OCI-M1 (cell line): ENCODE results near the gene KRTAP5-4.
A peak's percentile ranks its signal among the peaks of the same experiment; 100 is the strongest.
"Not testable (repeated sequence)": the region's sequence is repeated elsewhere in the genome, so short reads cannot be mapped to it uniquely, and the experiment has no call there.

Experiments used
- DNase-seq: peaks from one replicate; lab custom pipeline; 2025; lab: John Stamatoyannopoulos, UW

KRTAP5-4 gene

DNA sequence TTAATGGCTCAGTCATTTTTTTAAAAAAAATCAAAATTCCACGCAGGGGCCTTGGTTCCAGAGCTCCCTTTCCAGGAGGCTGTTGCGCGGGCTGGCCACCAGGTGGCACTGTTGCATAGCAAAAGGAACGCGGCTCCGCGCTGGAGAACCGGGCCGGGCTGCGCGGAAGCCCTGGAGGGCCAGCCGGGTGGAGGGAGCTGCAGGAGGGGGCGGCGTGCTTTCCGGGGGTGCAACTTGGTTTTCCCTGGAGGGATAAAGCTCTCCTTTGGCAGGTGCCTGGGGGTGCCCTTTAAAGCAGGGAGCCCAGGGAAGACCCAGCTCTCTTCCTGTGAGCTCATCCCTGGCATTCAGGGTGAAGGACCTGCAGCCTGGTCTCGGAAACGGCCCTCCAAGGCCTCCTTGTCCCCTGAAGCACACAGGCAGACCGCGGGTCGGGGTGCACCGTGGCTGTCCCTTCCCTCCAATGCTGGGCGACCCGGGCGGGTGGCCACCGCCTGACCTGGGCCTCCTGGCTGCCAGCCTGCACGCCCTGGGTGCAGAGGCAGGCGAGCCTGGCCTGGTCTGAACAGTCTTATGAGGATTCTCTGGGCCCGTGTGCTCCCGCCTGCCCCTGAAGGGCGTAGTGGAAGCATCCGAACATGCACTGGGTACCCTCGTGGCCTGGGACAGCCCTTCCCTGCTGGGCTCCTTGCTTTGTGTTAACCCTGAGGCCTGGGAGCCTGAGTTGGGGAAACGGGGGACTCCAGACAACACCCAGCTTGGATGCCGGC, 31.0 kb upstream of the KRTAP5-4 start:
- DNase-seq: peak; percentile 75

DNA sequence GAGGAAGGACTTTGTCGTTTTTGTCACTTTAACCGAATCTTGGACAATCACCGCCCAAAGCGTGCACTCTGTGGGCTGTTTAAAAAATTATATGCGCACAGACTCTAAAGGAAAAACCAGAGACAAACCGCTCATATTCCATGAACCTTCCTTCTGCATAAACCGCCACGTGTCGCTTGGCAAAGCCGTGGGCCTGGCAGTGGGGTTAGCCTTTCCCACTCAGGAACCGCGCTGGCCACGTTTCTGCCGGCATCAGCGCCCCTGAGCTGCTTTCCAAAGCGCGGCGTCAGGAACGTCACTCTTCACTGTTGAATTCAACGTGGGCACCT, 30.5 kb upstream of the KRTAP5-4 start:
- no peak for DNase-seq

DNA sequence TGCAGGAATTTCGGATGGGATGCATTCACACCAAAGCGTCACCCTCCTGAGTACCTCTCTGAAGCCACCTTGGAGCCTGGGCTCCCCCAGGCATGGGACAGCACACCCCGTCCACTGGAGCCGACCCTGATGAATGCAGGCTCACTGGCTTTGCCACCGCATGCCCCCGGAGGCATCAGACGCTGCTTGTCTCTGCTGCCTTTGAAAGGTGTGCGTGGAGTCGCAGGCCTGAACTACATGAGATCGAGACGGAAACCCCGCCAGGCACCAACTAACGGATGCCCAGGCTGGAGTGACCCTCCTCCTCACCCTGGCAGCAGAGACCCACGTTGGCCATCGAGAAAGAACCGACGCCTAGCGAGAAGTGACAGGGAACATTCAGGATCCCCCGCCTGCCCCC, 30.1 kb upstream of the KRTAP5-4 start:
- no peak for DNase-seq

DNA sequence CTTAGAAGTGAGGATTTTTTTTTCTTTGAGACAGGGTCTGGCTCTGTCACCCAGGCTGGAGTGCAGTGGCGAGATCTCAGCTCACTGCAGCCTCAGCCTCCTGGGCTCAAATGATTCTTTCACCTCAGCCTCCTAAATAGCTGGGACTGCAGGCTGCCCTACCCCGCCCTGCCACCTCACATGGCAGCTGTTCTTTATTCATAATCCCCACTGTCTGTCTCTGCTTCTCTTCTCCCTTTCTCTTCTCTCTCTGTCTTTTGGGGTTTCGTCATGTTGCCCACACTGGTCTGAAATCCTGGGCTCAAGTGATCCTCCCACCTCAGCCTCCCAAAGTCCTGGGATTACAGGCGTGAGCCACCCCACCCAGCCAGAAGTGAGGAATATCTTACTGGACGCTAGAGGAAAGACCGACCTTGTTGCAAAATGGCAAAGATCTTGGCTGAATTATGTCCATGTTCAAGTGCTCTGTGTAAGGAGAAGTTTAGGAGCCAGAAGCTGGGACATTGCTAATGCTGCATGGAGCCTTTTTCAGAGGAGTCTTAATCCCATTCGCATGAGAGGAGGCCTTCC, 29.6 kb upstream of the KRTAP5-4 start:
- DNase-seq: no peak

DNA sequence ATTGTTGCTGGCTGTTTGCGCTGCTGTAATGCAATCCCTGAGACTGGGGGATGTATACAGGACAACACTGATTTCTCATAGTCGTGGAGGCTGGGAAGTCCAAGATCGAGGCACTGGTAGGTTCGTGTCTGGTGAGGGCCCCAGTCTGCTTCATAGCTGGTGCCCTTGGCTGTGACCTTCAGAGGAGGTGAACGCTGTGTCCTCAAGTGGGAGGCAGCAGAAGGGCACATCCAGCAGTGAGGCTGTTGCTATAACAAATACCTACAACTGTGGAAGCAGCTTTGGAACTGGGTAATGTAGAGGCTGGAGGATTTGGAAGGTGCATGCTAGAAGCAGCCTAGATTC, 29.0 kb upstream of the KRTAP5-4 start:
- DNase-seq: no peak

DNA sequence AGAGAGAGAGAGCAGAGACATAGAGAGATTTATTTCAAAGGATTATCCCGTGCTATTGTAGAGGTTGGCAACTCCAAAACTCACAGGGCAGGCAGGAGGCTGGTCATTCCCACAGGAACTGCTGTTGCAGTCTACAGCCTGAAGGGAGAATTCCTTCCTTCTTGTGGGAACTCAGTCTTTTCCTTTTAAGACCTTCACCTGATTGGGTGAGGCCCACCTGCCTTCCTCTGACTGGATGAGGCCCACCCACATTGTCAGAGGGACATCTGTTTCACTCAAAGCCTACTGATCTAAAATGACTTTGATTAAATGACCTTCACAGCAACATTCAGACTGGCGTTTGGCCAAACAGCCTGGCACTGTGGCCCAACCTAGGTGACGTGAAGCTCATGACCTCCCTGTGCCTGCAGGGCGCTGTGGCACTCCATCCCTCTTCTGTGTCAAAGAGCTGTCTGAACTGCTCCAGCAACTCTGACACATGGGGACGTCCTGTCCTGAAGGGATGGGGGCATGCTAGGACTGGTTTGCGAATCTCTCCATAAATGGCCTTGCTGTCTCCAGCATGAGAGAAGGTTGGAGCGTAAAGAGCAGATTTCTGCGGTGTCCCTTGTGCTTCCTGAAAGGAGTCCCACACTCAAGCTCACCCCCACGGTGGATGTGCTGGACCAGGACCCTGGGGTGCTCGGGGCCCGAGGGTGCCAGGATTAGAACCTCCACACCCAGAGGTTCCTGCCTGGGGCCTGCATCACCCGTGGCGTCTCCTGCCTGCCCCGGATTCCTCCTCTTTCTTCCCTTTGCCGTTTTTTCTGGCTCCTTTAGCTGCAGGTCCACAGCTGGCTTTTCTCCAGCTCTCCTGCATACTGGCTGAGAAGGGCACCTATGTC, 28.3 kb upstream of the KRTAP5-4 start:
- DNase-seq: no peak

DNA sequence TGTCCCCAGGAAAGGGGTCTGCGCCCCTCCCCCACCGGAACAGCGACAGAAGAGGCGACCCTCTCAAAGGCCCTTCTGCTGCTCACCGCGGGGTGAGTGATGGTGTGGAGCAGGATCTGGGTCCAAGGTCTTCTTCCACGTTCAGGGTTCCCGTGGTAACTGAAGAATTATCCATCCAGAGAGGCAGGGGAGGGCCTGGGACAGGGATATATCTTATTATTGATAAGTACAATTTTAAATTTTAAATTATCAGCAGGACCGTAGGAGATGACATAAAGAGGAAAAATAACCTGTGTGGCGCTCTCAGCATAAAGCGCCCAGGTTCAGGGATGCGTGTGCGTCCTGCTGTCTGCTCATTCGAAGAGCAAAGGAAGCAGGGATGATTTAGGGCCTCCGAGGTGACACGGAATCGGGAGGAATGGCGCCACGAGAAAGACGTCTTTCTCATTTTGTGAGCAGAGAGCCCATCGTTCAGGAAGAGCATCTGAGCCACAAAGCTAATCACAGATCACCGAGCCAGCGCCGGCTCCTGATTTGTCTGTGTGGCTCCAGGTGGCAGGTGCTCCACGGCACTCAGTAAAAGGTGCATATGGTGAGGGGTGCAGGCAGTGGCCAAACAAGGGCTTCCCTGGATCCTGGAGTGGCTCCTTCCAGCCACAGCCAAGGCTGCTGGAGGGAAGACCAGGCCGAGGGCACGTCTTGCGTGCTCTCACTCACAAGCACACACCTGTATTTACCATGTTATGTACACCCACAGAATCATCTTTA, 26.9 kb upstream of the KRTAP5-4 start:
- no peak for DNase-seq

DNA sequence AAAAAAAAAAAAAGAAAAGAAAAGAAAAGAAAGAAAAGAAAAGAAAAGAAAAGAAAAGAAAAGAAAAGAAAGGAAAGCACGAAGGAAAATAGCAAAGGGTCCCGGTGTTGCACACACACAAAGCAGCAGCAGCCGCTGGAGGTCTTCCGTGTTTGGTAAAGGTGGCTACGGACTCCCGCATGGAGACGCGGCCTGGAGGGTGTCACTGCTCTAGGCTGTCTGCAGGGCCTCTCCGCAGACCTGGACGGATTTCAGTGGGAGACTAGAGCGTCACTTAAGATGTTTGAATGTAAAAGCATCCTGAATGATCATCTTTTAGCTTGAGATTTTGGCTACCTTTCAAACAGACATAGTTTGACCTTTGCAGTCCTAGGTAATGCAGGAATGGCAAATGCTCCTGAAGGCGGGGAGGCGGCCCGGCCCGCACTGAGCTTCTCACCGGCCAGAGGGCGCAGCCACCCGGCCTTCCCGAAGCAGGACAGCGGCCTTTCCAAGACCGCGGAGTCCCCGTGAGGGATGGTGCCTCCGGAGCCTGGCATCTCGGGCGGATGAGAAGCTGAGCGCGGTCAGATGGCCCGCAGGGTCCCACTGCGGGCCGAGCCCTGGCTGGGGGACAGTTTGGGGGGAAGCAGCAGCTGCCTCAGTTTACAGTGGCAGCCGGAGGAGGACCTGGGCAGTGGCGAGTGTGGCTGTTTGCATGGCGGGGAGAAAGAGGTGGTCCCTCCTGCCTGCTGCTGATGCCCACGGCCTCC, 26.1 kb upstream of the KRTAP5-4 start:
- no peak for DNase-seq

DNA sequence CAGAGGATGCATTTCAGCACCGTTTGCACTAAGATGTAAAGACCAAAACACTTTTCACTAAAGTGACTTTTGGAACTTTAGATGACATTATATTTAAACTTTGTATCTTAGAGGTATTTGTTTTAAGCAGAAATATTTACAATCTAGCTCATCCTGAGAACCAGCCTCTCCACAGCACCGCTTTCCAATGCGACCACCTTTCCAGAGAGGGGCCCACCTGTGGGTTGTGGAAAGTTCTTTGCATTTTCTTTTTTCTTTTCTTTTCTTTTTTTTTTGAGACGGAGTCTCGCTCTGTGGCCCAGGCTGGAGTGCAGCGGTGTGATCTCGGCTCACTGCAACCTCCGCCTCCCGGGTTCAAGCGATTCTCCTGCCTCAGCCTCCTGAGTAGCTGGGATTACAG, 24.6 kb upstream of the KRTAP5-4 start:
- not testable (repeated sequence) for DNase-seq

DNA sequence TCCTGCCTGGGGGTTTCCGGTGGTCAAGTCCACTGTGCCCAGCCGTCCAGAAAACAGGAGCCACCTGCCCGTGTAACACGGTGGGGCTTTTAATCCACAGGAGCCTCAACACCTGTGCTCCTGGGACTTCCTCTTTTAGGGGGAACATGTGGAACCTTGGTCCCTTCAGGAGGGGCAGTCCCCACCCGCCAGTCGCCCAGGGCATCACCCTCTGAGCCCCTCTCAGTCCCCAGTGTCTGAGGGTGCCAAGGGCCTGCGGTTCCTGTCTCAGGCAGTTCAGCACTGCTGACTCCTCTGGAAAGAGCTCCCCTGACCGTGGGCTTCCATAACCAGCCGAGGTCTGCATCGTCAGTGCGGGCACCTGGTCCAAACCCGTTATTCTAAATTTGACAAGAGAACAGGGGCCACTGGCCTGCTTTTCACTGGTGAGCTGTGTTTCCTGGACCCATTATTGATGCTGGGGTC, 23.5 kb upstream of the KRTAP5-4 start:
- no peak for DNase-seq

DNA sequence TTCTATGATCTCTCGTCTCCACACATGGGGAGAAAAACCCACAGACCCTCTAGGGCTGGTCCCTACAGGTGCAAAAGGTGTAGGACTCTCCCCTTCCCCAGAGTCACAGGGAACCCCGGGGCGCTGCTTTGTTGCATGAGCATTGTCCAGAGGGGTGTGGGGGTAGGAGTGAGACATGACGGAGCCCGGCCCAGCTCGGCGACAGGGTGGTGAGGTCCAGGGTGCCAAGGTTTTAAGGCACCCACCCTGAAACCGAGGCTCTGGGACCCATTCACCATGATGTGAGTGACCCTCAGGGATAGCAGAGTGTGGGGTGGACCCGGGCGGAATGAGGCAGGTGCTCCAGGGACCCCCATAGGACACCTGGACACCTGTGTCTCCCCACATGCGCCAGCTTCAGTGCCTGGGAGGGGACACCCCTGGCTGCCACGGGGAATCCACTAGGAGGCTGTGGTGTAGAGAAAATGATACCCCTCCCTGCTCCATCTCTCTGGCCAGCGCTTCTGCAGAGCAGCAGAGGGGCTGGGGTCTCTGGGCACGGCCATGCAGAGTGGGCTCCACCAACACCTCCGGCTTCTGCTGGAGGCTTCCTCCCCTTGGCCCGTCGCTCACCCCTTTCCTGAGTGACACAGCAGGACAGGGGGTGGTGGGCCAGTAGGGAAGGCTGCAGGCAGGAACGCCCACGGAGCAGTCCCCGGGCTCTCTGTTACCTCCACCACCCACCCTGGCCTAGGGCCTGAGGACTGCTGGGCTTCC, 22.8 kb upstream of the KRTAP5-4 start:
- DNase-seq: no peak

DNA sequence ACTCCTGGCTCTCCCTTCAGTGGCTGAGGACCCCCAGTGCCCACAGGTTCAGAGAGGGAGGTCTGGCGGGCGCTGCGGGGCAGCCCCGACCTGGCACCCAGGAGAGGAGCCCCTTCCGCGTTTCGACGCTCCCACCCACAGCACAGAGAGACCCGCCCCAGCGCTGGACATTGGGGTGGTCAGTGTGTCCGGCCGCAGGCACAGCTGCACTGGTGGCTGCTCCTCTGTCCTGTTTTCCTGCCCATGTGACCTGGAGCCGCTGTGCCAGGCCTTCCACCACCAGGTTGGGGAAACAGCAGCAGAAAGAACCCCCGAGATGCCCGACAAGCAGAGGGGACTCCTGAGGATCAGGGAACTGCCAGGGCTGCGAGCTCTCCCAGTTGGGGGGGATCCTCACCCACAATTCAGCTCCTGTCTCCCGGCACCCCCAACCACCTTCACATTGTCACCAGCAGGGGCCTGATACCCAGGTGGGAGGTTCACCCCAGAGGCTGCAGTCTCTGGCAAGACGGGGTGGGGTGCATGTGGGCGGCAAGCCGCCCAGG, 21.3 kb upstream of the KRTAP5-4 start:
- DNase-seq: no peak

DNA sequence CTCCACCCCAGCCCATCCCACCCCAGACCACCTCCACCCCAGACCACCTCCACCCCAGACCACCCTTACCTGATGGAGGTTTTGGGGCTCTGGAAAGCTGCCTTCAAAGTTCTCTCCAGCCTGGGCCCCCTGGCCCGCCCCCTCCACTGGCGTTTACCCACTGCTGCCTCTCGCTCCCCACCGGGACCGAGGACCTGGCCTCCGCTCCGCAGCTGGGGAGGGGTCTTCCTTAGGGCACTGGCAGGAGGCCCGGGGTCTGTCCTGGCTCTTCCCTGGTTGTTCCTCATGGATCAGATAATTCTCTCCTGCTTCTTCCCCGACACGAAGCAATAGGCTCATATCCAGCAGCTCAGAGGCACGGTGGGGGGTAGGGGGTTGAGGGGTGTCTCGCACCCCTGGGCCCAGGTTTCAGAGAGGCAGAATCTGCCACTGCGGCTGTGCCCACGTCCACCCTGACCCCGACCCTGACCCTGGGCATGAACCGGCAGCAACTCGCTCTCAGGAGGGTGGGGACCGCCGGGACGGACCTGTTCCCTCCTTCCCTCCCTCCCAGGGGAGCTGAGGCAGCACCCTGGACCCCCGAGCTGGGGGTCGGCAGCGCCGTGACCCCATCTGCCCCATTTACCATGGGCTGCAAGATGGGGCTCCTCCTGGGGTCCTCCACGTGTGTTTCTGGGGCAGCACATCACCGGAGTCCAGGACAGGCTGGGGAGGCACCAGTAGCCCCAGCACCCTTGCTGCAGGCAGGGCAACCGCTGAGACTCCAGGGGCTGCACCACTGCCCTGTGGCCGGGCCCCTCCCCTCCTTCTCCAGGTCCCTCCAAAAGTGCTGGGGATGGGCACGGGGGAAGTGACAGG, 20.6 kb upstream of the KRTAP5-4 start:
- DNase-seq: no peak

DNA sequence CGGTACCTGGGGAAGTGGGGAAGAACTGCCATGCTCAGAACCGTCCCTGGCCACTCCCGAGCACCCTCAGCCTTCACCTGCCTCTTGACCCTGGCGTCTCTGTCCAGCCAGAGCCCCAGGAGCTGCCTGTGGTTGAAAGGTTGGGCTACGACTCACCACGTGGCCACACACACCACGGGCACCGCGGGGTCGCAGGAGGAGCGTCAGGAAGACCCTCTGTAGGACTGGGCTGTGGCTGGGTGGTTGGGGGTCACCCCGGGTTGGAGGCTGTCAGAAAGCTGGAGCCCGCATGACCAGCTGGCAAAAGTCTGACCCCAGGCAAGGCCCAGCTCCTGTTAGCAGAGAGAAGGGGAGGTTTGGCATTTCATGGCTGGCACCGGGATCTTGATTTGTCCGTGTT, 19.2 kb upstream of the KRTAP5-4 start:
- no peak for DNase-seq

DNA sequence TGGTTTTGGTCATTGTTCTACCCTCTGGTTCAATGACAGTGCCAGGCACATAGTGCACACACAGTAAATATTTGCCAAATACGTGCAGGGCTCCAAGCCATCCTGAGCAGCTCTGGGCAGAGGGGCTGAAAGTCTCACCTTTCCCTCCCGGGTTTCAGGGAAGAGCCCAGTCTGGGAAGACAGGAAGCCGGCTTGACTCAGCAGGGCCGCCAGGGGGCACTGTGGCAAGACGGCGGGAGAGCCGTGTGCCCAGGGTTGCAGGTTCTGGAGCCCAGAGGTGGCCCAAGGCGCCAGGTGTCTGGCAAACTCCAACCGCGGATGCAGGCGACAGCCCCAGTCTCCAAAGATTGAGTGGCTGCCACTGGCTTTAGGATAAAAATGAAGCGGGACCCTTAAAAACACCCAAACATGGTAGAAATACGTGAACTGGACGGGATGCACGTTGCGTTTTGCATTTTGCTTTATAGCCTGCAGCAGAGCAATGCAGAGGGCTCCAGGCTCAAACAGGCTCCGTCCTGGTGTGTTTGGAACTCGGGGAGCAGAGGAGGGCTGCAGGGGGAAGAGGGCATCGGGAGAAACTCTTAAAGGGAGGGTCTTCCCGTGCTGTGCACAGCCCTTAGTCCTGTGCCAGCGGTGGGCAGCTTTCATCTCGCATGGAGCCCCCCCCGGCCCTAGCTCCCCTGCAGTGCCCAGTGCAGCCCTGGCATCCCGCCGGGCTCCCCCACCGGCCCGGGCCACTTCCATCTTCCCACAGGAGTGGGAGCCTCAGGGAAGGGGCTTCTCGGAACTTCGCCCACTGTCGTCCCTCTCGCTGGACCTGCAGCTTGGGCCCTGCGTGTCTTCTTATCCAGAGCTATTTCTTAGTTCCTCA, 18.4 kb upstream of the KRTAP5-4 start:
- peak; percentile 41 for DNase-seq

DNA sequence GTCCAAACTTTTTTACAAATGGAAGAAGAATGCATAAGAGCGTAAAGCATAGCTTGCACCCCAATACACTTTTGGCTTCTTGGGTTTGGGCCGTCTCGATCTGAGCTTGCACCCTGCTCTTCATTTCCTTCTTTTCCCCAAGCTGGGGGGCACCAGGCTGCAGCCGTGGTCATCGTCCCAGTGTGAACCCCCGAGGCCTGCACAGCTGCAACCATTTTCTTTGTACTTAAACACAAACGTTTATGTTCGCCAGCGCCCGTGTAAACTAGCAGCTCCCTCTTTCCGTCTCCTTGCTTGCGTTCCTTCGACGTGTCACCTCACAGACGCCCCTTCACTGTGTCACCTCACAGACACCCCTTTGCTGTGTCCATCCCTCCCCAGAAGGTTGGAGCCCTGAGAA, 17.7 kb upstream of the KRTAP5-4 start:
- DNase-seq: no peak

DNA sequence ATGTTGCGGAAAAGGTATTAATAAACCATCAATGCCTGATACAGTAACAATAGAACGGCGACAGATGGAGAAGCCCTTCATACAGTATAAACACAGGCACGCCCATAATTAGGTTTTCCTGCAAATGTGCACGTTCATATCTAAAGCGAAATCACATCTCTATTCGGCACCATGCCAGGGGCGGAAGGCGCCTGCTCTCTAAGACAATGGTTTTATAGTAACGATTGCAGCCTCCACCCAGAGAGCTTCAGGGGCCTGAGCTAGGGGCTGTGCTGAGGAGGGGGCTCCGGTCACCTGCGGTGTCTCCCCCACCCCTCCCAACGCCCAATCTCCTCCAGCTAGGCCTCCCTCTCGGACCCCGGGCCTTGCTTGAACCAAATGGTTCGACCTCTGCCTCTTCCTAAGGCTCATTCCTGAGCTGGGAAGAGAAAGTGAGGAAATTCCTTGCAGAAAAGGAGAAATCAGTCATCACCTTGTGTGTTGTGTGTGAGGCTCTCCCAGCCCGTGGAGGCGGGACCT, 17.2 kb upstream of the KRTAP5-4 start:
- DNase-seq: peak; percentile 8

DNA sequence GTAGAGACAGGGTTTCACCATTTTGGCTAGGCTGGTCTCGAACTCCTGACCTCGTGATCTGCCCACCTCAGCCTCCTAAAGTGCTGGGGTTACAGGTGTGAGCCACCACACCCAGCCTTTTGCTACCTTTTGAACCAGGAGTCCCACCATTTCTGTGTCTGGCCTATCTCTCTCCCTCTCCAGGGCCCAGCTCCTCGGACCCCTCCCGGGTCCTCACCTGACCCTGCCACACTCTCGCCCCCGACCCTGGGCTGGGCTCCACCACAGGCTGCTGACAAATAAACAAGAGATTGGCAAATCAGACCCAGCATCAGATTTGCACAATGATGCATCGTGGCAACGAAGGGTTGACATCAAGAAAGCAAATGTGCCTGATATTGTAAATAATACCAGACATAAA, 16.4 kb upstream of the KRTAP5-4 start:
- no peak for DNase-seq
